GM18909 (cell line): ENCODE data around the gene HOXA10.

Source experiments
- ATAC-seq: cut with Tn5 transposase; IDR thresholded peaks from one replicate; pipeline ENCODE4 v1.9.1; 2021; ENCODE audit warnings: mild to moderate bottlenecking; ENCODE audit not compliant: unreplicated experiment, poor library complexity

The HOXA10 gene

GRCh38 chr7:27191833-27192545 lies 17.9 kb upstream of the HOXA10 start:
- ATAC-seq, result no peak

DNA sequence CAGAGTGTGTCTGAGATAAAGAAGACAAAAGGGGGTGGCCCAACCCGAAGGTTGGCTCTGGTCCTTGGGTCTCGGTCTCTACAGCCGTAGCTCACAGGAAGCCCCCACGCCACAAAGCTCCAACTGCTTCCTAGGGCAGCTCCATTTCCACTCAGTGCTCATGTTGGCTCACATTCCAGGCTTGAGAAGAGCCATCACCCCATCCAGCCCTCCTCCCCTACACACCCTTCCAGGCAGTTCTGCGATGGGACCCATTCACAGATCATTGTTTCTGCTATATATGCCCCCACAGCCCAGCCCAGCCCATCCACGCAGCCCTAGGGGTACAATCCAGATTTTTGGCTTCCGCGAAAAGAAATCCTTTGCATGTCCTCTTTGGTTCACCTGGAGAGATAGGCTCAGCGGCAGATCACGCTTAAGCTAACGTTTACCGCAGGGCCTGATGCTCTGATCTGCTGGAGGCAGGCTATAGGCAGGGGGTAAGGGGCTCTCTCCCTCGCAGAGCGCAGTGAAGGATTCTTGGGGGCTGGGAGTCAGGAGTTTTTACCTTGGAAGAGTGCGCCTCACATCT lies 17.1 kb upstream of the HOXA10 start:
- ATAC-seq, result no peak

- ATAC-seq, result no peak
Measured at GRCh38 chr7:27189997-27190748, 16.1 kb upstream of the HOXA10 start.

- ATAC-seq, result no peak
Measured at GRCh38 chr7:27189295-27189996, 15.3 kb upstream of the HOXA10 start.

DNA sequence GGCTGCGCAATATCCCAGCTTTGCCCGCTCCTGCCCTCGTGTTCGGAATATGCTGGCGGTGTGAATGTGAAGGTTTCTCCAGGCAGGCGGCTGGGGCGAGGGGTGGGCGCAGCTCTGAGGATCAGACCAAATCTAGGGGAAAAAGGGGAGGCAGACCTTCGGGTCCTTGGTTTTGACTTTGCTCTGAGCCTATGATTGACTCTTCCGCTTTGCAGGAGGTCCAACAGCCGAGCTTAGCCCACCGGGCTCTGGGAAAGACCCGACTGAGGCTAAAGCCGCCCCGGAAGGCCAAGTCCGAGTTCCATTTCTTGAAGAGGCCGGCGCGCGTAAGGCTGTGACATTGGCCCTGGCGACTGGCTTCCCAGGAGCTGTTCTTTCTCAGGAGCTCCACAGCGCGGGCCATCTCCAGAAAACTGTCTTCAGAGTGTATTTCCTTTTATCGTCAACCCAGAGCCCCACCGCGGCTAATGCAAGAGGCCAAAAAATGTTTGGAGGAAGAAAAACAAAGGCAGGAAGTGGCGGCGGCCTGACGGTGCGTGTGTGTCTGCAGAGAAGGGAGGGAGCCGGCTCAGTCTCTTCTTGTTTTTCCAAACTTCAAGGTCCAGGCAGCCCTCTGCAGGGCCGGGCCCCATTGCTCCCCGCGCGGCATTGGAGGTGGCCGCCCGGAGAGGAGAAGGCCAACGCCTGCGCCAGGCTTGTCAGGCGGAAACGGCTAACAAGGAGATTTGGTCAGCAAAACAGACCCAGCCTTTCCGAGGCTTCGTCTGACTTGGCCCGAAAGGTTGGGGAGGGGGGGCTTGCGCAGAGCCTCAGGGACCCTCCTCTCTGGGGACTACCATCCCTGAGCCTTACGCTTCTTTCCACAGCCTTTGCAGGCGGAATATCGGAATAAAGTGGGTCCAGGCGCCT lies 14.5 kb upstream of the HOXA10 start:
- no peak for ATAC-seq

DNA sequence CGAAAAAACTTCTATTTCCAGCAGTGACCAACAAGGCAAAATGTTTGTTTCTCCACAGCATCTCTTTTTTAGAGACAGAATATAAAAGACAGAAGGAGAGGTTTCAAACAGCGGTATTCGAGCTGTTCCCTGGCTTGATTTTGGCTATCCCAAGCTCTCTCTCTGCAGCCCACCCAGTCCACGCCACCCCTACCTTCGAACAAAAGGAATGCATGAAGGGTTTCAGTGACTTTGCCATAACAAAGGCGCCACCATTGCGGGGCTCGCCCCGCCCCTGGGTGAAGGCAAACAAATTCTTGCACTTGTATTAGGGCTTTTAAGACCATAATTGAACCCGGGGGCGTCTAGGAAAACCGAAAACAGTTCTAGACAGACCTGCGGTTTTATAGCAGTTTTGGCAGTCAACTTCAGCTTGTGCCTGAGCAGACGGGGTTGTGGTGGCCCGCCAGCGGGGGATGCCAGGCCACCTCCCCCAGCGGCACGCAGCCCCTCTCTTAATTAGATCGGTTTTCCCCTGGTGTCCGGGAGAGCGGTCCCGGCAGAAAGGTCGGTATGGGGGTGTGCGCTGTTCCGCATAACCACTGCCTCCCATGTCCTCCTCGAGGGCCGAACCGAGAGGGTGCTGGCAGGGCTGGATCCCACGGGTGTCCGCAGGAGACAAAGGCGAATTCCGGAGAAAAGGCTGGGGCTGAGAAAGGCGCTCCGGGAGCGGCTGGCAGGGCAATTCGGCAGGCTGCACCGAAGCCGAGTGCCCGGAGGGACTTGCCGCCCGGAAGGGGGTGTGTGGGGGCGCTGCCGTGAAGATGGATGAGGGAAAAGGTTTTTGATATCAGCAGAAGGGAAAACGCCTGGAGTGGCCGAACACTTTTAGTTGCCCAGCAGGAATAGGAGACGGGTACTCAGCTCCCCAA lies 13.6 kb upstream of the HOXA10 start:
- no peak for ATAC-seq

DNA sequence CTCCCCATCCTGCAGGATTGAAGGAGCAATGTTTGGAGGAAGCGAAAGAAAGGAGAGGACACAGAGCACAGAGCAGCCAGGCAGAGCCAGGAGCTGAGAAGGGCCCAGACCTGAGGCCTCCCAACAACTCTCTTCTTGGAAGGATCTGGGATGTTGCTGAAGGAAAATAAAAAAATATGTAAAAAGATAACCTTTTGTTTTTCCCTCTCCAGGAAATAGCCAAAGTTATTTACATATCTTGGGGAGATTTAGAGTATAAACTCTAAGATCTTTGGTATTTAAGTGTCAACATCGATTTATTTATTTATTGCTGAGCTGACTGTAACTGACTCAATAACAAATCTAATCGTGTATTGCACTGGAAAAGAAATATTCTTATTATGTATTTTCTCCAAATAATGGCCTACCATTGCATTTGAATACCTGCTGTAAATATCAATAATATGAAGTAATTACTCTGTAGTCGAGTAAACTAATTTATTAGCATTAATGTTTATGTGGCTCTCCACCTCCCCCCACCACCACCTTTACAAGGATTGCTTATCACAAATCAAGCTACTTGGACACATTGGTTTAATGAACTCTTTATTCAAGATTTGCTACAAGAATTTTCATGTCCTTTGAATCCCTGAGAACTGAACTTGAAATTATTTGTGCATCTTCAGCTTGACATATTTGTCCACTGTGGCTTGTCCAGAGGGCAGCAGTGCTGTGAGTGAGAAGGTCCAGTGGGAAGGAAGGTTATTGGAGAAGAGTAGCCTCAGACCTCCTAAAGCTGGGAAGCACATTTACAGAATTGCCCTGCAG lies 12.8 kb upstream of the HOXA10 start:
- ATAC-seq, result no peak

DNA sequence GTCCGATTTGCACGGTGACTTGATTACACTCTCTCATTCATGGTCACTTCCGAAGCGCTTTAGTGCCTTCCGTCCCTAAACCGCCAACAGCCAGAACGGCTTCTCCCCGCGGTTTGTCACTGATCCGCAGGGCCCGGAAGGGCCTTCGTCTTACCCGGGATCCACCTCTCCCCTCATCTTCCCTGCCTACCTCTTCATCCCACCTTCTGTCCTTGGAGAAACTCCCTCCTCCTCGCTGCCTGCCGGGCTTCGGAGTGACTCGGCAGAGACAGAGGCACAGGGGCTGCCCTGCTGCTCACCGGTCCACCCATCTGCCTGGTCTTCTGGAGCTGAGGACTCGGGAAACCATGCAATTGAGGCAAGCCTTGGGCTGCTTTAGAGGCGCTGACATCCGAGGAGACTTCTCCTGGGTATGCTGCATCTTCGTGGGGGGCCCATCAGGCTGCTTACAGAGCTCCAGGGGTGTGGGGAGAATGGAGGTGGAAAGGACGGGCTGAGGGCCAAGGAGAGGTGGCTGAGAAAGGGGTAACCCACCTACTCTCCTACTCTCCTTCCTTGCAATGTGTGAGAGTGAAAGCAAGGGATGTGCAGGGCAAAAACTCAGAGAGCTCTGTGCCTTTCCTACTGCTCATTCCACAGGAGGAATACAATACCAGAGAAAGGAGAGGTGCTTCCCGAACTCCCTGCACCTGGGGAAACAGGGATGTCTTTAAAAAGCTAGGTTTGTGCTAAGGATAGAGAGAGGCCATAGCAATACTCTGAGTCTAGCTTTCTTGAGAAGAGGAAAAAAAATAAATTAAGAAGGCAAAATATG lies 11.9 kb upstream of the HOXA10 start:
- ATAC-seq, result no peak

DNA sequence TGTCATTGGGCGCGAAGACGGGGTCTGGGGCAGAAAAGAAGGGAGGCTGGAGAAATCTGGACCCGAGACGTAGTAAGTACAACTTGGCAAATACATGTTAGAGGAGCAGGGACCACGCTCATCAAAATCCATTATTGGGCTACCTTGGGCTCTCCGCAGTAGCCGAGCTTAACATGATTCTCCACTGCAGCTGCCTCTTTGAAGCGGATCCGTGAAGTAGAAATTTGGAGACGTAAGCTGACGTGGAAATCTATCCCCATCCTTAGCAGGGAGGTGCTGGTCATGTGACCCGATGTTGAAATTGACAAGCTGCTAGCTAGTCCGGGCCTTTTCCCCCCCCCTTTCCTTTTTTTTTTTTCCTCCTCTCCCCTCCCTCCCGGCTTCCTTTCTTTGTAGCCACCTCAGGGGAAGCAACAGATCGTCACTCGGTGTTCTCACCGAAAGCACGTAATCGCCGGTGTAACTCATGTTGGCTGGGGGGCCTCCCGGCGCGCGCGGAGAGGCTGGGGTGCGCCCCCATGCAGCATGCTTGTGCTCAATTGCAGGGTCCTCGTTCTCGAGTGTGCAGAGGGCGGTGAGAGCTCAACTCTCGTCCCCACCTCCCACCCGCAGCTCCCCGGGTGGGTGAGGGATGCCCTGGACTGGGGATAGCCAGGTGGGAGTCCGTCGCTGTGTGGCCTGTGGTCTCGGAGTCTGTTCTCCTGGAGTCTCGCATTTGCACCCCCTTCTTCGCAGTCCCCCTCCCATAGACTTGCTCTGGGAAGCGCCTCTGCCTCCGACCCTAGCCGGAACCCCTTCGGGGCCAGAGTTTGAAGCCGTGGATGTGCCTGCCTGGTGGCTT lies 11.1 kb upstream of the HOXA10 start, which contains the start of gene HOXA11:
HOXA11 (minus strand) TSS at position 220 of the 841 bp plus-strand sequence; CDS start at position 132, 88 bp downstream.
- no peak for ATAC-seq

GRCh38 chr7:27184337-27185012 lies 10.4 kb upstream of the HOXA10 start:
- no peak for ATAC-seq

- no peak for ATAC-seq
Measured at GRCh38 chr7:27183682-27184336, 9.7 kb upstream of the HOXA10 start.

- ATAC-seq, result no peak
Measured at GRCh38 chr7:27182861-27183681, 9.0 kb upstream of the HOXA10 start.

DNA sequence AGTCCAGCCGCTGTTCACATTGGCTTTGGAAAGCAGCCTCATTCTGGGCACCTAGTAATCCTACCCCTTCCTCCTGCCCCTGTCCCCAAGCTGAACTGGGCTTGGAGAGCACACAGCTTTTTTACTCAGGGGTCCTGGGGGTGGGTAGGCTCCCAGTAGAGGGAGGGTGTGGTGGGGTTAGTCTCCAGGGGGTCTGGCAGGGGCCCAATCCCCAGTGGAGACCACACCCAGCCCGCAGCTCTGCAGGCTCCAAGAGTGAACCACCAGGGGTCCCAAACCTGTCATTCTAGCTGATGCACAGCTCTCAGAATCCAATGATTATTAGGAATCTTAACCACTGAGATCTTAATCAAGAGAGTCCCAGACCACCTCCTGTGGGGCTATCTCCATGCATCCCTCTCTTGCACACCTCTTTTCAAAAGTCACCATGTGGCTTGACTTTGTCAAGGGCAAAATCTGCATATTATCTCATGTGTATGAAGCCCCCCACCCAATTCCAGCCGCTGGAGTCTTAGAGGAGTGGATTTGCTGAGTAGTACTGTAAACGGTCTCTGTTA lies 8.2 kb upstream of the HOXA10 start:
- no peak for ATAC-seq

- no peak for ATAC-seq
Measured at GRCh38 chr7:27181795-27182275, 7.7 kb upstream of the HOXA10 start.
